HG03135 (cell line): ENCODE measurements around the gene GTF3C5.
A peak's percentile ranks its signal among the peaks of the same experiment; 100 is the strongest.
"Not testable (repeated sequence)": the region's sequence is repeated elsewhere in the genome, so short reads cannot be mapped to it uniquely, and the experiment has no call there.

Experiments used
- ATAC-seq: cut with Tn5 transposase; IDR thresholded peaks from one replicate; pipeline ENCODE4 v1.9.1; 2021; ENCODE audit warnings: mild to moderate bottlenecking, moderate library complexity; ENCODE audit not compliant: unreplicated experiment

Gene GTF3C5

GRCh38 chr9:133030317-133031129, at the start of gene GTF3C5:
Gene GTF3C5 (plus strand): TSS chr9:133030997. CDS start chr9:133031012, 15 bp downstream.
- peak; percentile 94 for ATAC-seq

GRCh38 chr9:132982458-132982857, 48.3 kb upstream of the GTF3C5 start:
- peak; percentile 68 for ATAC-seq

- no peak for ATAC-seq
Observed at GRCh38 chr9:132983491-132984201, 47.2 kb upstream of the GTF3C5 start.

- no peak for ATAC-seq
Observed at GRCh38 chr9:132984202-132985070, 46.4 kb upstream of the GTF3C5 start.

- no peak for ATAC-seq
Observed at GRCh38 chr9:132985071-132985350, 45.8 kb upstream of the GTF3C5 start.

GRCh38 chr9:132985489-132985888, 45.3 kb upstream of the GTF3C5 start:
- no peak for ATAC-seq

GRCh38 chr9:132986114-132986513, 44.7 kb upstream of the GTF3C5 start:
- no peak for ATAC-seq

- no peak for ATAC-seq
Observed at GRCh38 chr9:132986640-132987620, 43.9 kb upstream of the GTF3C5 start.

- ATAC-seq, result no peak
Observed at GRCh38 chr9:132988244-132989013, 42.4 kb upstream of the GTF3C5 start.

GRCh38 chr9:132989014-132989310, 41.8 kb upstream of the GTF3C5 start:
- ATAC-seq, result no peak

GRCh38 chr9:132989414-132989996, 41.3 kb upstream of the GTF3C5 start:
- ATAC-seq, result no peak

GRCh38 chr9:132989998-132990557, 40.7 kb upstream of the GTF3C5 start:
- not testable (repeated sequence) for ATAC-seq

GRCh38 chr9:132990781-132991180, 40.0 kb upstream of the GTF3C5 start:
- ATAC-seq, result no peak

- ATAC-seq, result no peak
Observed at GRCh38 chr9:132991351-132992300, 39.2 kb upstream of the GTF3C5 start.

GRCh38 chr9:132993511-132993939, 37.3 kb upstream of the GTF3C5 start:
- no peak for ATAC-seq

GRCh38 chr9:132994410-132995120, 36.2 kb upstream of the GTF3C5 start:
- ATAC-seq, result peak; percentile 45

GRCh38 chr9:132995121-132995420, 35.7 kb upstream of the GTF3C5 start:
- ATAC-seq, result no peak
